Chondrocyte (in vitro differentiated cells): ENCODE results near the gene LPCAT2. TPM values are rescaled to one million over a fixed set of nuclear protein-coding genes. Genes with fewer than 3 reads are reported as not detected.

Experiments
- DNase-seq: peaks from one replicate; pipeline ENCODE4 v3.0.0; 2021; ENCODE audit warnings: mixed read lengths, low spot score
- H3K27ac Mint-ChIP-seq: one replicate; pipeline ENCODE4 v1.8.0; 2021; ENCODE audit warnings: mild to moderate bottlenecking, moderate library complexity, mixed read lengths; ENCODE audit not compliant: unreplicated experiment
- H3K27me3 Mint-ChIP-seq: 2 replicates; pipeline ENCODE4 v1.8.0; 2021; ENCODE audit warnings: low read depth, mixed read lengths
- H3K36me3 Mint-ChIP-seq: 2 replicates; pipeline ENCODE4 v1.8.0; 2021; ENCODE audit warnings: low read depth, mixed read lengths
- H3K4me1 Mint-ChIP-seq: 2 replicates; pipeline ENCODE4 v1.8.0; 2021; ENCODE audit warnings: low read depth, mild to moderate bottlenecking, mixed read lengths
- H3K4me3 Mint-ChIP-seq: one replicate; pipeline ENCODE4 v1.8.0; 2021; ENCODE audit warnings: mild to moderate bottlenecking, moderate library complexity, mixed read lengths; ENCODE audit not compliant: unreplicated experiment
- H3K9me3 Mint-ChIP-seq: 2 replicates; pipeline ENCODE4 v1.8.0; 2021; ENCODE audit warnings: low read depth, mixed read lengths
- CTCF ChIP-seq: fragments of 200-600 bp; sonication (generic); IDR thresholded peaks from 2 replicates; pipeline ENCODE4 v1.5.0; 2021; ENCODE audit warnings: antibody characterized with exemption, mild to moderate bottlenecking, moderate library complexity
- total RNA-seq: library from RNA; stranded (reverse); gene quantifications from 3 replicates; pipeline ENCODE4 v1.2.1, GENCODE V29; 2021

The LPCAT2 gene
- total RNA-seq, 1 donor from 2014 or later: 17.4 TPM

- DNase-seq: no peak
- H3K9me3 Mint-ChIP-seq: no peaks in the 10 kb centered on the region
- peaks cover 28% of the 10 kb centered on the region for H3K4me1 Mint-ChIP-seq
- no peak overlapping the region for H3K27ac Mint-ChIP-seq
- no peaks in the 10 kb centered on the region for H3K27me3 Mint-ChIP-seq
- H3K4me3 Mint-ChIP-seq: no peak overlapping the region
- H3K36me3 Mint-ChIP-seq: peaks cover 2% of the 10 kb centered on the region
- TF ChIP-seq CTCF: no peak
These were observed 30.6 kb downstream of the LPCAT2 start for GRCh38 chr16:55539488-55539887.

GRCh38 chr16:55540221-55540620 lies 31.3 kb downstream of the LPCAT2 start:
- H3K36me3 Mint-ChIP-seq: peaks cover 2% of the 10 kb centered on the region
- H3K27me3 Mint-ChIP-seq: no peaks in the 10 kb centered on the region
- no peaks in the 10 kb centered on the region for H3K9me3 Mint-ChIP-seq
- peaks cover 21% of the 10 kb centered on the region for H3K4me1 Mint-ChIP-seq
- H3K4me3 Mint-ChIP-seq: no peak overlapping the region
- DNase-seq: no peak
- no peak for TF ChIP-seq CTCF
- H3K27ac Mint-ChIP-seq: no peak overlapping the region

GRCh38 chr16:55542459-55543082 lies 33.7 kb downstream of the LPCAT2 start:
- DNase-seq: no peak
- Mint-ChIP-seq H3K36me3 (peaks cover 2% of the 10 kb centered on the region), H3K4me3 (no peak overlapping the region), H3K27me3 (no peaks in the 10 kb centered on the region), H3K27ac (no peak overlapping the region), H3K9me3 (no peaks in the 10 kb centered on the region), H3K4me1 (no peaks in the 10 kb centered on the region)
- no peak for TF ChIP-seq CTCF

- H3K36me3 Mint-ChIP-seq: no peaks in the 10 kb centered on the region
- no peak overlapping the region for H3K27ac Mint-ChIP-seq
- no peak for DNase-seq
- peak; percentile 90 for TF ChIP-seq CTCF
- H3K9me3 Mint-ChIP-seq: no peaks in the 10 kb centered on the region
- H3K27me3 Mint-ChIP-seq: no peaks in the 10 kb centered on the region
- H3K4me1 Mint-ChIP-seq: no peaks in the 10 kb centered on the region
- H3K4me3 Mint-ChIP-seq: no peak overlapping the region
These were observed 34.6 kb downstream of the LPCAT2 start for GRCh38 chr16:55543472-55543871.

GRCh38 chr16:55552621-55553020 lies 43.7 kb downstream of the LPCAT2 start:
- Mint-ChIP-seq H3K27ac (no peak overlapping the region), H3K4me3 (no peak overlapping the region), H3K4me1 (peaks cover 18% of the 10 kb centered on the region), H3K27me3 (no peaks in the 10 kb centered on the region), H3K9me3 (peaks cover 12% of the 10 kb centered on the region), H3K36me3 (peaks cover 15% of the 10 kb centered on the region)
- no peak for TF ChIP-seq CTCF
- no peak for DNase-seq
